Subcutaneous abdominal adipose tissue (tissue), 5 donors: Measurements from ENCODE around the gene RUBCNL.

Source experiments
- H3K27ac ChIP-seq: one replicate; pipeline ENCODE4 v1.7.0; 2013; ENCODE audit warnings: low read depth, mild to moderate bottlenecking, inconsistent platforms, low read length, moderate library complexity
- H3K27me3 ChIP-seq, 5 donors: one replicate each; pipeline ENCODE4 v1.7.0; 2013; ENCODE audit warnings: low read length in 5 of 5, inconsistent platforms in 1 of 5; ENCODE audit not compliant: control insufficient read depth in 5 of 5, insufficient read depth in 4 of 5
- H3K36me3 ChIP-seq, 5 donors: one replicate each; pipeline ENCODE4 v1.7.0; 2013; ENCODE audit warnings: low read length in 5 of 5; ENCODE audit not compliant: control insufficient read depth in 5 of 5, insufficient read depth in 5 of 5
- H3K4me1 ChIP-seq, 5 donors: one replicate each; pipeline ENCODE4 v1.7.0; 2013; ENCODE audit warnings: low read length in 5 of 5, mild to moderate bottlenecking in 3 of 5, moderate library complexity in 1 of 5; ENCODE audit not compliant: control insufficient read depth in 5 of 5, insufficient read depth in 5 of 5
- H3K4me3 ChIP-seq, 5 donors: one replicate each; pipeline ENCODE4 v1.7.0; 2013; ENCODE audit warnings: low read length in 5 of 5, low read depth in 1 of 5
- H3K9ac ChIP-seq, 5 donors: one replicate each; pipeline ENCODE4 v1.7.0; 2013; ENCODE audit warnings: low read length in 5 of 5, mild to moderate bottlenecking in 4 of 5, moderate library complexity in 3 of 5
- H3K9me3 ChIP-seq, 5 donors: one replicate each; pipeline ENCODE4 v1.7.0; 2013; ENCODE audit warnings: low read length in 5 of 5; ENCODE audit not compliant: control insufficient read depth in 5 of 5
- donor health status: healthy.
- donor health status: healthy.
- donor health status: healthy.
- donor health status: healthy.
- donor health status: healthy.

RUBCNL gene

GRCh38 chr13:46343279-46343994 is 43.6 kb downstream of the RUBCNL start:
- no peaks in the 10 kb centered on the region for H3K27me3 ChIP-seq
- H3K9ac ChIP-seq, result no peak overlapping the region
- peaks cover 0 to 25% (median 4%) of the 10 kb centered on the region in 5 donors for H3K4me1 ChIP-seq
- no peak overlapping the region for H3K27ac ChIP-seq
- H3K4me3 ChIP-seq, result no peak overlapping the region
- peaks cover 0 to 2% (median 2%) of the 10 kb centered on the region in 5 donors for H3K36me3 ChIP-seq
- no peaks in the 10 kb centered on the region for H3K9me3 ChIP-seq

- no peaks in the 10 kb centered on the region for H3K27me3 ChIP-seq
- no peak overlapping the region for H3K4me3 ChIP-seq
- H3K27ac ChIP-seq, result no peak overlapping the region
- no peaks in the 10 kb centered on the region for H3K9me3 ChIP-seq
- H3K9ac ChIP-seq, result no peak overlapping the region
- peaks cover 0 to 2% (median 2%) of the 10 kb centered on the region in 5 donors for H3K36me3 ChIP-seq
- peaks cover 0 to 26% (median 4%) of the 10 kb centered on the region in 5 donors for H3K4me1 ChIP-seq
These were observed 44.5 kb downstream of the RUBCNL start for GRCh38 chr13:46342538-46342937.

- H3K36me3 ChIP-seq, result peaks cover 0 to 2% (median 2%) of the 10 kb centered on the region in 5 donors
- H3K27me3 ChIP-seq, result no peaks in the 10 kb centered on the region
- H3K9me3 ChIP-seq, result peaks cover 0 to 5% (median 0%) of the 10 kb centered on the region in 5 donors
- H3K9ac ChIP-seq, result no peak overlapping the region
- H3K27ac ChIP-seq, result peak overlapping the region; percentile 46
- no peak overlapping the region for H3K4me3 ChIP-seq
- H3K4me1 ChIP-seq, result peaks cover 0 to 26% (median 4%) of the 10 kb centered on the region in 5 donors
These were observed 45.8 kb downstream of the RUBCNL start for GRCh38 chr13:46341112-46341711.

GRCh38 chr13:46340631-46341111 is 46.4 kb downstream of the RUBCNL start:
- no peaks in the 10 kb centered on the region for H3K27me3 ChIP-seq
- H3K9ac ChIP-seq, result no peak overlapping the region
- H3K36me3 ChIP-seq, result peaks cover 0 to 2% (median 2%) of the 10 kb centered on the region in 5 donors
- peaks cover 0 to 5% (median 0%) of the 10 kb centered on the region in 5 donors for H3K9me3 ChIP-seq
- H3K4me1 ChIP-seq, result peaks cover 0 to 26% (median 4%) of the 10 kb centered on the region in 5 donors
- no peak overlapping the region for H3K4me3 ChIP-seq
- H3K27ac ChIP-seq, result peak overlapping the region; percentile 25

- Histone ChIP-seq H3K27ac (no peak overlapping the region), H3K4me3 (no peak overlapping the region), H3K9ac (no peak overlapping the region), H3K36me3 (peaks cover 0 to 2% (median 0%) of the 10 kb centered on the region in 5 donors), H3K27me3 (no peaks in the 10 kb centered on the region), H3K9me3 (peaks cover 0 to 5% (median 0%) of the 10 kb centered on the region in 5 donors), H3K4me1 (peaks cover 0 to 26% (median 4%) of the 10 kb centered on the region in 5 donors)
These were observed 47.0 kb downstream of the RUBCNL start for GRCh38 chr13:46340011-46340410.

GRCh38 chr13:46339035-46339666 is 47.9 kb downstream of the RUBCNL start:
- Histone ChIP-seq H3K9ac (no peak overlapping the region), H3K36me3 (peaks cover 0 to 2% (median 0%) of the 10 kb centered on the region in 5 donors), H3K9me3 (peaks cover 0 to 5% (median 0%) of the 10 kb centered on the region in 5 donors), H3K27me3 (no peaks in the 10 kb centered on the region), H3K4me3 (no peak overlapping the region), H3K27ac (no peak overlapping the region), H3K4me1 (peaks cover 0 to 26% (median 4%) of the 10 kb centered on the region in 5 donors)

GRCh38 chr13:46337700-46338099 is 49.4 kb downstream of the RUBCNL start:
- Histone ChIP-seq H3K27ac (no peak overlapping the region), H3K9me3 (peaks cover 0 to 5% (median 0%) of the 10 kb centered on the region in 5 donors), H3K36me3 (no peaks in the 10 kb centered on the region), H3K27me3 (no peaks in the 10 kb centered on the region), H3K9ac (no peak overlapping the region), H3K4me1 (peaks cover 0 to 26% (median 4%) of the 10 kb centered on the region in 5 donors), H3K4me3 (no peak overlapping the region)

GRCh38 chr13:46334035-46334822 is 52.8 kb downstream of the RUBCNL start:
- no peak overlapping the region for H3K27ac ChIP-seq
- H3K4me3 ChIP-seq, result no peak overlapping the region
- H3K27me3 ChIP-seq, result no peaks in the 10 kb centered on the region
- H3K9me3 ChIP-seq, result peaks cover 0 to 5% (median 0%) of the 10 kb centered on the region in 5 donors
- peaks cover 0 to 6% (median 0%) of the 10 kb centered on the region in 5 donors for H3K4me1 ChIP-seq
- no peak overlapping the region for H3K9ac ChIP-seq
- H3K36me3 ChIP-seq, result no peaks in the 10 kb centered on the region

- peaks cover 0 to 5% (median 0%) of the 10 kb centered on the region in 5 donors for H3K9me3 ChIP-seq
- no peaks in the 10 kb centered on the region for H3K36me3 ChIP-seq
- no peak overlapping the region for H3K27ac ChIP-seq
- no peaks in the 10 kb centered on the region for H3K27me3 ChIP-seq
- no peak overlapping the region for H3K4me3 ChIP-seq
- H3K9ac ChIP-seq, result no peak overlapping the region
- no peaks in the 10 kb centered on the region for H3K4me1 ChIP-seq
These were observed 54.3 kb downstream of the RUBCNL start for GRCh38 chr13:46332772-46333171.
